ENCODE data around the gene TFG. TPM values are rescaled to one million over a fixed set of nuclear protein-coding genes. Genes with fewer than 3 reads are reported as not detected.

TFG gene
- total and polyA plus RNA-seq, 8 donors: 15.8 to 90.9 (median 53.5) TPM

DNA sequence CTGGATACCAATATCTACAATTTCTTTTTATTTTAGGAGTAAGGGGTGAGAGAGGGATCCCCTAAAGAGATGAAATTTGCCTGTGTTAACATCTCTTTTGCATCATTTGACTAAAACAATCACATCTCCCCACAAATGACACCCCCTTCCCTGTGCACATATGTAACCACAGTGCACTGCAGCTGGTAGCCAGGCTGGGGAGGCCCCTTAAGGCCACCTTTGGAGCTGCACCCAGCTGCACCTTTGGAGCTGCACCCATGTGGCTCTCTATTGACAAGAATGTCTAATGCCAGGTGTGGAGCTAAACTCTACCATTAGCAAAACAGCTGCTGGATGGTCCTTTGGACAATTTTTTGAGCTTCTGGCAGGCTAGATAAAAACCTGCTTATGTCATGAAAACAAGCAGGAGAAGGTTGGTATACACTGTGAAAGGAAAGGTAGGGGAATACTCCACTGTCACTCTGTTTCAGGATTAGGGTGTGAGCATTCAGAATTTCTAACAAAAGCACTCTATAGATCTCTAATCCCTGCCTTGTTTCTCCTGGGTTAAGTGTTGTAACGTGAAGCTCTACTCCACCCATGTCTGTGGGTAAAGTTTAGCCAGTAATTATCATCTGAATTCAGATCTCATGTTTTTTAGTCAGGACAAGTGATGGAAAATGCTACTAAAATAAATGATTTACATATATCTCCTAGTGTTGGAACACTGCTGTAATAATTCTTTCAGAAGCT lies 52.1 kb downstream of the TFG start:
- peak in 1 of 2 donors; percentile 19 for DNase-seq

DNA sequence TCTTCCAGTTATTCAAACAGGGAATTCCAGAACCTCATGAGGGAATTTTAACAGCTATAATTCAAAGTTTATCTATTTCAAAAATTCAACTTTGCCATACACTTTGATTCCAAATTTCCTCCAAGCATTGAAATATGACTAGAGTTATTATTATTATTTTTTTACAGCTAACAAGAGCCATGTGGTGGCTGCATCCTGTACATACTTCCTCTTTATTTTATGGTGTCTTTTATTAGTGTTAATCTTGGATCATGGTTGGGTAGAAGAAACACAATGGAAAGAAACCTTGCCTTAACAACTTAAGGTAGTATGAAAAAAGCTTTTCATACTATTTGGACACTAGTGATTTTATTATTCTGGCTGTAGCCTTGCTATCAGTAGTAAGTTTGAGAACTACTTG lies 52.7 kb downstream of the TFG start:
- H3K9me3 ChIP-seq: no peaks in the 10 kb centered on the region
- peaks cover 0 to 26% (median 10%) of the 10 kb centered on the region in 4 donors for H3K4me1 ChIP-seq
- no peaks in the 10 kb centered on the region for H3K27me3 ChIP-seq
- peaks cover 0 to 5% (median 0%) of the 10 kb centered on the region in 4 donors for H3K36me3 ChIP-seq
- intact Hi-C loops (cut with DNase I; ENCODE audit: low total_unique reads): no loop called here
- no peak for DNase-seq
- H3K27ac ChIP-seq: no peak overlapping the region
- TF ChIP-seq POLR2AphosphoS5 (IDR thresholded peaks at IDR 0.05) (no peak), POLR2A (IDR thresholded peaks at IDR 0.05) (no peak), EP300 (IDR thresholded peaks at IDR 0.05) (no peak)
- TF ChIP-seq, protein P1, sequence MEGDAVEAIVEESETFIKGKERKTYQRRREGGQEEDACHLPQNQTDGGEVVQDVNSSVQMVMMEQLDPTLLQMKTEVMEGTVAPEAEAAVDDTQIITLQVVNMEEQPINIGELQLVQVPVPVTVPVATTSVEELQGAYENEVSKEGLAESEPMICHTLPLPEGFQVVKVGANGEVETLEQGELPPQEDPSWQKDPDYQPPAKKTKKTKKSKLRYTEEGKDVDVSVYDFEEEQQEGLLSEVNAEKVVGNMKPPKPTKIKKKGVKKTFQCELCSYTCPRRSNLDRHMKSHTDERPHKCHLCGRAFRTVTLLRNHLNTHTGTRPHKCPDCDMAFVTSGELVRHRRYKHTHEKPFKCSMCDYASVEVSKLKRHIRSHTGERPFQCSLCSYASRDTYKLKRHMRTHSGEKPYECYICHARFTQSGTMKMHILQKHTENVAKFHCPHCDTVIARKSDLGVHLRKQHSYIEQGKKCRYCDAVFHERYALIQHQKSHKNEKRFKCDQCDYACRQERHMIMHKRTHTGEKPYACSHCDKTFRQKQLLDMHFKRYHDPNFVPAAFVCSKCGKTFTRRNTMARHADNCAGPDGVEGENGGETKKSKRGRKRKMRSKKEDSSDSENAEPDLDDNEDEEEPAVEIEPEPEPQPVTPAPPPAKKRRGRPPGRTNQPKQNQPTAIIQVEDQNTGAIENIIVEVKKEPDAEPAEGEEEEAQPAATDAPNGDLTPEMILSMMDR (IDR thresholded peaks at IDR 0.05): no peak
- H3K4me3 ChIP-seq: no peak overlapping the region

More for the DNA sequence above, 52.1 kb downstream of the TFG start:
- Histone ChIP-seq H3K4me1 (peaks cover 0 to 29% (median 10%) of the 10 kb centered on the region in 4 donors), H3K9me3 (no peaks in the 10 kb centered on the region), H3K36me3 (peaks cover 0 to 5% (median 0%) of the 10 kb centered on the region in 4 donors), H3K27me3 (no peaks in the 10 kb centered on the region), H3K27ac (peak overlapping the region in 2 of 5 donors; percentile 2 to 6), H3K4me3 (no peak overlapping the region)
- intact Hi-C loops (cut with DNase I; ENCODE audit: low total_unique reads): no loop called here
- WGBS, 5 donors: 41 to 71% (median 58%) methylated on average over 1 of the region's 1 CpG
- TF ChIP-seq, protein P1 (IDR thresholded peaks at IDR 0.05): peak in 2 of 7 experiments; percentile 12 to 24
- no peak for TF ChIP-seq POLR2AphosphoS5 (IDR thresholded peaks at IDR 0.05)
- TF ChIP-seq EP300 (IDR thresholded peaks at IDR 0.05): no peak
- no peak for TF ChIP-seq POLR2A (IDR thresholded peaks at IDR 0.05)

DNA sequence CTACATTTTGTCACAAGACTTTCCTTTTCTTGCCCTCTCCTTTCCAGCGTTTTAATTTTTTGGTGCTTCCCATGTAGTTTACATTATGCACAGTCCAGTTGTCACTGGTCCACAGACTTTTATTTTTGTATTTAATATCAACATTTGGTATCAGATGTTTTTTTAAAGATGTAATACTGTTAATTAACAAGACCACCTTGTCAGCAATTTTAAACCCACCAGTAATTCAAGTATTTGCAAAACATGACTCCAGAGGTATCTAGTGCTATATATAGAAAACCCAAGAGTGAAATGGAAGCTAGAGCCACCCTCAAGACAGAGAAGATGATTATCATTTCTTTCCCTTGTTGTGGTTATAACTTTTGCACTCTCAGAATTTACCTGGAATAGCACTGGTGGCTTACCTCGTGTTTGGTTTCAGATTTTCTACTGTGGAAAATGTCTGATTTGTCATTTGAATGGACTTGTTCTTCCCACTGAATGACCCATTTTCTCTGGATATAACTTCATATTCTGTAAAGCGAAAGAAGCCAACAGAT lies 56.2 kb downstream of the TFG start:
- H3K9me3 ChIP-seq: no peaks in the 10 kb centered on the region
- peaks cover 0 to 23% (median 6%) of the 10 kb centered on the region in 4 donors for H3K36me3 ChIP-seq
- H3K27me3 ChIP-seq: no peaks in the 10 kb centered on the region
- H3K27ac ChIP-seq: no peak overlapping the region
- no peak for TF ChIP-seq EP300 (IDR thresholded peaks at IDR 0.05)
- no peak for TF ChIP-seq POLR2A (IDR thresholded peaks at IDR 0.05)
- TF ChIP-seq POLR2AphosphoS5 (IDR thresholded peaks at IDR 0.05): no peak
- TF ChIP-seq, protein P1 (IDR thresholded peaks at IDR 0.05): no peak
- intact Hi-C loops (cut with DNase I; ENCODE audit: low total_unique reads): no loop called here
- H3K4me1 ChIP-seq: peaks cover 0 to 9% (median under 1%) of the 10 kb centered on the region in 4 donors
- WGBS, 5 donors: 81 to 85% (median 84%) methylated on average over 3 of the region's 3 CpGs
- no peak overlapping the region for H3K4me3 ChIP-seq
- no peak for DNase-seq

DNA sequence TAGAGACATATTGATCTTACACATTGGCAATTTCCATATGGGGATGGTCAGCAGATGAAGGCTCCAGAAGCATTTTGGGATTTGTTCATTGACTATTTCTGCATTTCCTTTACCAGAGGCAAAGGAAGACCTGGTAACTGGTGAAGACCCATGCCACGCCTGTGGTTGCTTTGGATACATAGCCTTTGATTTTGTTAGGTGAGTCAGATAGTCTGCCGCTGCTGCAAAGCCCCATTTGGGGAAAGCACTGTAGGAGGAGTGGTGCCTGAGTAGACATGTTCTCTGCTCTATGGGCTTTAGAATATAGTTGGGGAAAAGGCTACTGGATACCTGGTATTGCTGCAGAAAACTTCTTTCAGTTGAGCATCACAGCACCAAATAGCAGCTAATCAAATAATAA lies 56.8 kb downstream of the TFG start:
- no peak overlapping the region for H3K4me3 ChIP-seq
- no peak for DNase-seq
- H3K27me3 ChIP-seq: no peaks in the 10 kb centered on the region
- WGBS, 5 donors: 78 to 89% (median 83%) methylated on average over 2 of the region's 2 CpGs
- TF ChIP-seq, protein P1 (IDR thresholded peaks at IDR 0.05): no peak
- TF ChIP-seq POLR2AphosphoS5 (IDR thresholded peaks at IDR 0.05) (no peak), EP300 (IDR thresholded peaks at IDR 0.05) (no peak), POLR2A (IDR thresholded peaks at IDR 0.05) (no peak)
- peaks cover 0 to 28% (median 6%) of the 10 kb centered on the region in 4 donors for H3K36me3 ChIP-seq
- H3K4me1 ChIP-seq: peaks cover 0 to 5% (median 0%) of the 10 kb centered on the region in 4 donors
- intact Hi-C loops (cut with DNase I; ENCODE audit: low total_unique reads): no loop called here
- no peaks in the 10 kb centered on the region for H3K9me3 ChIP-seq
- H3K27ac ChIP-seq: no peak overlapping the region

Measured in stomach (tissue), 9 donors.